ENCODE results near the gene KCTD1. TPM values are rescaled to one million over a fixed set of nuclear protein-coding genes. Genes with fewer than 3 reads are reported as not detected.

The KCTD1 gene
- total and polyA plus RNA-seq, 2 donors = 9.3 to 31.8 TPM

- Histone ChIP-seq H3K4me3 (ENCODE audit: low read length in 2 of 2) (no peak overlapping the region), H3K36me3 (ENCODE audit: control insufficient read depth in 2 of 2, insufficient read depth in 2 of 2, low read length in 1 of 2) (no peaks in the 10 kb centered on the region), H3K27ac (ENCODE audit: low read depth in 1 of 2, low read length in 1 of 2) (no peak overlapping the region), H3K27me3 (ENCODE audit: control insufficient read depth in 2 of 2, insufficient read depth in 1 of 2, low read length in 1 of 2) (no peaks in the 10 kb centered on the region), H3K9me3 (ENCODE audit: control insufficient read depth in 2 of 2, insufficient read depth in 1 of 2, low read length in 1 of 2) (no peaks in the 10 kb centered on the region), H3K4me1 (ENCODE audit: control insufficient read depth in 2 of 2, insufficient read depth in 2 of 2, low read length in 2 of 2) (no peaks in the 10 kb centered on the region)
- 98% methylated on average over 5 of the region's 5 CpGs for WGBS
- DNase-seq (ENCODE audit: low read depth in 6 of 9, low spot score in 9 of 9) = no peak
Observed at GRCh38 chr18:26495287-26495686, 53.1 kb downstream of the KCTD1 start.

GRCh38 chr18:26493021-26493420, 55.3 kb downstream of the KCTD1 start:
- no peaks in the 10 kb centered on the region for H3K27me3 ChIP-seq (ENCODE audit: control insufficient read depth in 2 of 2, insufficient read depth in 1 of 2, low read length in 1 of 2)
- H3K4me1 ChIP-seq (ENCODE audit: control insufficient read depth in 2 of 2, insufficient read depth in 2 of 2, low read length in 2 of 2) = no peaks in the 10 kb centered on the region
- no peak for DNase-seq (ENCODE audit: low read depth in 6 of 9, low spot score in 9 of 9)
- H3K36me3 ChIP-seq (ENCODE audit: control insufficient read depth in 2 of 2, insufficient read depth in 2 of 2, low read length in 1 of 2) = no peaks in the 10 kb centered on the region
- H3K27ac ChIP-seq (ENCODE audit: low read depth in 1 of 2, low read length in 1 of 2) = no peak overlapping the region
- H3K4me3 ChIP-seq (ENCODE audit: low read length in 2 of 2) = no peak overlapping the region
- over 99% methylated on average over 3 of the region's 3 CpGs for WGBS
- no peaks in the 10 kb centered on the region for H3K9me3 ChIP-seq (ENCODE audit: control insufficient read depth in 2 of 2, insufficient read depth in 1 of 2, low read length in 1 of 2)

- no peak overlapping the region for H3K27ac ChIP-seq (ENCODE audit: low read depth in 1 of 2, low read length in 1 of 2)
- DNase-seq (ENCODE audit: low read depth in 6 of 9, low spot score in 9 of 9) = no peak
- no peaks in the 10 kb centered on the region for H3K9me3 ChIP-seq (ENCODE audit: control insufficient read depth in 2 of 2, insufficient read depth in 1 of 2, low read length in 1 of 2)
- no peaks in the 10 kb centered on the region for H3K27me3 ChIP-seq (ENCODE audit: control insufficient read depth in 2 of 2, insufficient read depth in 1 of 2, low read length in 1 of 2)
- WGBS = 98% methylated on average over 6 of the region's 6 CpGs
- H3K4me1 ChIP-seq (ENCODE audit: control insufficient read depth in 2 of 2, insufficient read depth in 2 of 2, low read length in 2 of 2) = no peaks in the 10 kb centered on the region
- no peaks in the 10 kb centered on the region for H3K36me3 ChIP-seq (ENCODE audit: control insufficient read depth in 2 of 2, insufficient read depth in 2 of 2, low read length in 1 of 2)
- H3K4me3 ChIP-seq (ENCODE audit: low read length in 2 of 2) = no peak overlapping the region
Observed at GRCh38 chr18:26491194-26491816, 57.0 kb downstream of the KCTD1 start.

- no peaks in the 10 kb centered on the region for H3K4me1 ChIP-seq (ENCODE audit: control insufficient read depth in 2 of 2, insufficient read depth in 2 of 2, low read length in 2 of 2)
- no peaks in the 10 kb centered on the region for H3K27me3 ChIP-seq (ENCODE audit: control insufficient read depth in 2 of 2, insufficient read depth in 1 of 2, low read length in 1 of 2)
- 97% methylated on average over 7 of the region's 7 CpGs for WGBS
- no peaks in the 10 kb centered on the region for H3K36me3 ChIP-seq (ENCODE audit: control insufficient read depth in 2 of 2, insufficient read depth in 2 of 2, low read length in 1 of 2)
- no peak for DNase-seq (ENCODE audit: low read depth in 6 of 9, low spot score in 9 of 9)
- no peak overlapping the region for H3K27ac ChIP-seq (ENCODE audit: low read depth in 1 of 2, low read length in 1 of 2)
- H3K4me3 ChIP-seq (ENCODE audit: low read length in 2 of 2) = no peak overlapping the region
- H3K9me3 ChIP-seq (ENCODE audit: control insufficient read depth in 2 of 2, insufficient read depth in 1 of 2, low read length in 1 of 2) = no peaks in the 10 kb centered on the region
Observed at GRCh38 chr18:26489881-26490280, 58.5 kb downstream of the KCTD1 start.

- H3K4me3 ChIP-seq (ENCODE audit: low read length in 2 of 2) = no peak overlapping the region
- WGBS = 96% methylated on average over 4 of the region's 4 CpGs
- H3K27me3 ChIP-seq (ENCODE audit: control insufficient read depth in 2 of 2, insufficient read depth in 1 of 2, low read length in 1 of 2) = no peaks in the 10 kb centered on the region
- no peak for DNase-seq (ENCODE audit: low read depth in 6 of 9, low spot score in 9 of 9)
- H3K27ac ChIP-seq (ENCODE audit: low read depth in 1 of 2, low read length in 1 of 2) = no peak overlapping the region
- no peaks in the 10 kb centered on the region for H3K36me3 ChIP-seq (ENCODE audit: control insufficient read depth in 2 of 2, insufficient read depth in 2 of 2, low read length in 1 of 2)
- no peaks in the 10 kb centered on the region for H3K9me3 ChIP-seq (ENCODE audit: control insufficient read depth in 2 of 2, insufficient read depth in 1 of 2, low read length in 1 of 2)
- no peaks in the 10 kb centered on the region for H3K4me1 ChIP-seq (ENCODE audit: control insufficient read depth in 2 of 2, insufficient read depth in 2 of 2, low read length in 2 of 2)
Observed at GRCh38 chr18:26489191-26489590, 59.2 kb downstream of the KCTD1 start.

GRCh38 chr18:26488417-26489009, 59.8 kb downstream of the KCTD1 start:
- WGBS = 94% methylated on average over 11 of the region's 11 CpGs
- Histone ChIP-seq H3K36me3 (ENCODE audit: control insufficient read depth in 2 of 2, insufficient read depth in 2 of 2, low read length in 1 of 2) (no peaks in the 10 kb centered on the region), H3K27me3 (ENCODE audit: control insufficient read depth in 2 of 2, insufficient read depth in 1 of 2, low read length in 1 of 2) (no peaks in the 10 kb centered on the region), H3K9me3 (ENCODE audit: control insufficient read depth in 2 of 2, insufficient read depth in 1 of 2, low read length in 1 of 2) (no peaks in the 10 kb centered on the region), H3K4me3 (ENCODE audit: low read length in 2 of 2) (no peak overlapping the region), H3K4me1 (ENCODE audit: control insufficient read depth in 2 of 2, insufficient read depth in 2 of 2, low read length in 2 of 2) (no peaks in the 10 kb centered on the region), H3K27ac (ENCODE audit: low read depth in 1 of 2, low read length in 1 of 2) (no peak overlapping the region)
- no peak for DNase-seq (ENCODE audit: low read depth in 6 of 9, low spot score in 9 of 9)

- 91% methylated on average over 7 of the region's 7 CpGs for WGBS
- no peaks in the 10 kb centered on the region for H3K4me1 ChIP-seq (ENCODE audit: control insufficient read depth in 2 of 2, insufficient read depth in 2 of 2, low read length in 2 of 2)
Observed at GRCh38 chr18:26487437-26487836, 60.9 kb downstream of the KCTD1 start.

GRCh38 chr18:26483633-26484032, 64.7 kb downstream of the KCTD1 start:
- no peak for DNase-seq (ENCODE audit: low read depth in 6 of 9, low spot score in 9 of 9)
- H3K36me3 ChIP-seq (ENCODE audit: control insufficient read depth in 2 of 2, insufficient read depth in 2 of 2, low read length in 1 of 2) = no peaks in the 10 kb centered on the region
- no peaks in the 10 kb centered on the region for H3K9me3 ChIP-seq (ENCODE audit: control insufficient read depth in 2 of 2, insufficient read depth in 1 of 2, low read length in 1 of 2)
- WGBS = 97% methylated on average over 4 of the region's 4 CpGs
- no peak overlapping the region for H3K27ac ChIP-seq (ENCODE audit: low read depth in 1 of 2, low read length in 1 of 2)
- H3K4me1 ChIP-seq (ENCODE audit: control insufficient read depth in 2 of 2, insufficient read depth in 2 of 2, low read length in 2 of 2) = no peaks in the 10 kb centered on the region
- no peak overlapping the region for H3K4me3 ChIP-seq (ENCODE audit: low read length in 2 of 2)
- no peaks in the 10 kb centered on the region for H3K27me3 ChIP-seq (ENCODE audit: control insufficient read depth in 2 of 2, insufficient read depth in 1 of 2, low read length in 1 of 2)

More at GRCh38 chr18:26487437-26487836, 60.9 kb downstream of the KCTD1 start:
- no peaks in the 10 kb centered on the region for H3K36me3 ChIP-seq (ENCODE audit: control insufficient read depth in 2 of 2, insufficient read depth in 2 of 2, low read length in 1 of 2)
- no peak overlapping the region for H3K27ac ChIP-seq (ENCODE audit: low read depth in 1 of 2, low read length in 1 of 2)
- H3K9me3 ChIP-seq (ENCODE audit: control insufficient read depth in 2 of 2, insufficient read depth in 1 of 2, low read length in 1 of 2) = no peaks in the 10 kb centered on the region
- no peaks in the 10 kb centered on the region for H3K27me3 ChIP-seq (ENCODE audit: control insufficient read depth in 2 of 2, insufficient read depth in 1 of 2, low read length in 1 of 2)
- no peak for DNase-seq (ENCODE audit: low read depth in 6 of 9, low spot score in 9 of 9)
- H3K4me3 ChIP-seq (ENCODE audit: low read length in 2 of 2) = no peak overlapping the region

- Histone ChIP-seq H3K27ac (ENCODE audit: low read depth in 1 of 2, low read length in 1 of 2) (no peak overlapping the region), H3K36me3 (ENCODE audit: control insufficient read depth in 2 of 2, insufficient read depth in 2 of 2, low read length in 1 of 2) (no peaks in the 10 kb centered on the region), H3K4me1 (ENCODE audit: control insufficient read depth in 2 of 2, insufficient read depth in 2 of 2, low read length in 2 of 2) (no peaks in the 10 kb centered on the region), H3K4me3 (ENCODE audit: low read length in 2 of 2) (no peak overlapping the region), H3K9me3 (ENCODE audit: control insufficient read depth in 2 of 2, insufficient read depth in 1 of 2, low read length in 1 of 2) (no peaks in the 10 kb centered on the region), H3K27me3 (ENCODE audit: control insufficient read depth in 2 of 2, insufficient read depth in 1 of 2, low read length in 1 of 2) (no peaks in the 10 kb centered on the region)
- no peak for DNase-seq (ENCODE audit: low read depth in 6 of 9, low spot score in 9 of 9)
- 75% methylated on average over 5 of the region's 5 CpGs for WGBS
Observed at GRCh38 chr18:26482569-26482968, 65.8 kb downstream of the KCTD1 start.

All from thymus (tissue), 11 donors.